Heart left ventricle (tissue), 16 donors: ENCODE results near the gene PGAP6. TPM values are rescaled to one million over a fixed set of nuclear protein-coding genes. Genes with fewer than 3 reads are reported as not detected.

Experiments used
- ATAC-seq, 4 donors: fragments of 200-7000 bp; cut with Tn5 transposase; one replicate each; pipeline ENCODE4 v1.9.1; 2020 to 2022; ENCODE audit warnings: moderate library complexity in 4 of 4, mild to moderate bottlenecking in 3 of 4, moderate number of reproducible peaks in 1 of 4
- DNase-seq, 5 donors: peaks; one replicate each; pipeline ENCODE4 v3.0.0-alpha.2; 2020
- H3K27ac ChIP-seq, 12 donors: fragments of 200-600 bp; sonication (generic) in 4 of 12; one replicate each; pipeline versions ENCODE4 v1.5.0 to v1.8.0; 2016 to 2022; ENCODE audit warnings: mild to moderate bottlenecking in 2 of 12
- H3K27me3 ChIP-seq, 9 donors: fragments of 200-600 bp; sonication (generic) in 2 of 9; one replicate each; pipeline versions ENCODE4 v1.5.1 to v1.8.0; 2016 to 2022; ENCODE audit warnings: mild to moderate bottlenecking in 3 of 9
- H3K36me3 ChIP-seq, 9 donors: fragments of 200-600 bp; sonication (generic) in 2 of 9; one replicate each; pipeline versions ENCODE4 v1.5.0 to v1.8.0; 2018 to 2022; ENCODE audit warnings: mild to moderate bottlenecking in 2 of 9
- H3K4me1 ChIP-seq, 12 donors: fragments of 200-600 bp; sonication (generic) in 4 of 12; one replicate each; pipeline versions ENCODE4 v1.5.0 to v1.8.0; 2016 to 2022; ENCODE audit warnings: mild to moderate bottlenecking in 3 of 12
- H3K4me3 ChIP-seq, 12 donors: fragments of 200-600 bp; sonication (generic) in 4 of 12; one replicate each; pipeline versions ENCODE4 v1.5.0 to v1.8.0; 2017 to 2022; ENCODE audit warnings: mild to moderate bottlenecking in 9 of 12, moderate library complexity in 4 of 12
- H3K9me3 ChIP-seq, 12 donors: fragments of 200-600 bp; sonication (generic) in 4 of 12; one replicate each; pipeline versions ENCODE4 v1.5.0 to v1.8.0; 2016 to 2022; ENCODE audit warnings: mild to moderate bottlenecking in 1 of 12
- POLR2A ChIP-seq, 2 donors: fragments of 450-650 bp; IDR thresholded peaks; one replicate each; pipeline ENCODE4 v1.6.1; 2017; ENCODE audit warnings: antibody characterized with exemption in 2 of 2, mild to moderate bottlenecking in 2 of 2, moderate library complexity in 2 of 2
- WGBS, 4 donors: extraction: QIAGEN DNeasy Blood & Tissue Kit in 2 of 4; methylation state at CpG; one replicate each; pipeline versions ENCODE4 v1.1.5 to v1.1.7; 2013 to 2018; 5-methylcytosine and 5-hydroxymethylcytosine counted together
- intact Hi-C, 10 donors: fragments of 100-400 bp; cut with DNase I; formaldehyde crosslinking; loops; one replicate each; pipeline versions ENCODE4 v1.11.1 to v1.14.2; 2022
- polyA plus RNA-seq, 2 donors: library from polyadenylated mRNA; stranded (reverse); fragments of 200-250 nt; gene quantifications; one replicate each; pipeline ENCODE4 v1.2.3, GENCODE V29; 2013
- total RNA-seq, 9 donors: library from RNA; depleted of rRNA in 2 of 9; stranded (reverse); fragments of >200 nt in 2 of 9; fragmentation: NEBNext Ultra II Directional in 3 of 9; extraction: Animal tissue kit (Norgen Biotek cat#: 25700) in 3 of 9; gene quantifications; one replicate each; pipeline versions ENCODE4 v1.1.0 to v1.2.4, GENCODE V29; 2016 to 2023
- TF ChIP-seq, protein P1 (sequence below), 12 donors: fragments of 200-600 bp; sonication (generic) in 4 of 12; IDR thresholded peaks; one replicate each; pipeline versions ENCODE4 v1.5.0 to v1.8.0; 2018 to 2022; ENCODE audit warnings: antibody characterized with exemption in 12 of 12, mild to moderate bottlenecking in 5 of 12
- donor health status: ischemic (EF 13 %, LVEDD 7.1; RV severe dilation, severe dysfunction).
- donor health status: healthy with polysubstance abuse.
- donor health status: DM: no; HTN: yes; CAD: no.
- donor health status: DM: no; HTN: no; CAD: no.
- donor health status: ischemic (EF 25% LVEDD 6.9; RV normal size, moderate dysfunction).
- donor health status: ischemic (EF 25% LVEDD 5.7; RV mildly dilated, moderate dysfunction).
- donor health status: healthy.
- donor health status: DM: yes; HTN: yes; CAD: no.
- donor health status: ischemic (EF 35%, LVEDD 5.7; RV mildly dilated, moderate dysfunction).
- donor health status: nonischemic (EF 11% LVEDD 7.7; RV severe dilation, severe dysfunction).
- donor health status: DM: yes; HTN: yes; CAD: no.
- donor health status: PGD.
- donor health status: ischemic (EF 29% LVEDD 5.4; RV normal size, mild dysfunction).
- donor health status: nonischemic (EF 23%, LVEDD 6.1; RV moderate dilation, normal function).

Gene PGAP6
- total and polyA plus RNA-seq, 11 donors = 30.1 to 65.3 (median 44.9) TPM

DNA sequence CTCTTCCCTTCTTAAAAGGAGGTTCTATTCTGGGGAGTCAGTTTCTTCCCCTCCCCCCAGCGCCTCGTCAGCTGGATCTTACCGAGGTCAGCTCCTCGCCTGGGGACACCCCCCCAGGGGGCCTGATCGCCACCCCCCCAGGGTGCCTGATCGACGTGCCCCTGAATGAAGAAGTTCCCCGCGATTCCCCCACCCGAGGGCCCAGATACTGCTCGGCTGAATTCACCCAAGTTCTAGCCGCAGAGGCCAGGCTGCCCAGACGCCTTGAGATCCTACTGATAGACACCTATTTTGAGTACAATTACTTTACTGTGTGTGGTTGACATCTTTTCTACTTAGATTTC is 45.1 kb upstream of the PGAP6 start:
- WGBS, 4 donors = 3 to 18% (median 9%) methylated on average over 6 to 13 of the region's 13 CpGs
- H3K9me3 ChIP-seq = no peaks in the 10 kb centered on the region
- peaks cover 0 to 5% (median 0%) of the 10 kb centered on the region in 9 donors for H3K36me3 ChIP-seq
- peak overlapping the region in 5 of 12 donors; percentile 38 to 97 (median 49) for H3K27ac ChIP-seq
- H3K27me3 ChIP-seq = no peaks in the 10 kb centered on the region
- no peak for TF ChIP-seq POLR2A (IDR thresholded peaks at IDR 0.05)
- TF ChIP-seq, protein P1, sequence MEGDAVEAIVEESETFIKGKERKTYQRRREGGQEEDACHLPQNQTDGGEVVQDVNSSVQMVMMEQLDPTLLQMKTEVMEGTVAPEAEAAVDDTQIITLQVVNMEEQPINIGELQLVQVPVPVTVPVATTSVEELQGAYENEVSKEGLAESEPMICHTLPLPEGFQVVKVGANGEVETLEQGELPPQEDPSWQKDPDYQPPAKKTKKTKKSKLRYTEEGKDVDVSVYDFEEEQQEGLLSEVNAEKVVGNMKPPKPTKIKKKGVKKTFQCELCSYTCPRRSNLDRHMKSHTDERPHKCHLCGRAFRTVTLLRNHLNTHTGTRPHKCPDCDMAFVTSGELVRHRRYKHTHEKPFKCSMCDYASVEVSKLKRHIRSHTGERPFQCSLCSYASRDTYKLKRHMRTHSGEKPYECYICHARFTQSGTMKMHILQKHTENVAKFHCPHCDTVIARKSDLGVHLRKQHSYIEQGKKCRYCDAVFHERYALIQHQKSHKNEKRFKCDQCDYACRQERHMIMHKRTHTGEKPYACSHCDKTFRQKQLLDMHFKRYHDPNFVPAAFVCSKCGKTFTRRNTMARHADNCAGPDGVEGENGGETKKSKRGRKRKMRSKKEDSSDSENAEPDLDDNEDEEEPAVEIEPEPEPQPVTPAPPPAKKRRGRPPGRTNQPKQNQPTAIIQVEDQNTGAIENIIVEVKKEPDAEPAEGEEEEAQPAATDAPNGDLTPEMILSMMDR (IDR thresholded peaks at IDR 0.05) = no peak
- ATAC-seq = no peak
- H3K4me3 ChIP-seq = peak overlapping the region; percentile 44 to 86 (median 74)
- H3K4me1 ChIP-seq = peaks cover 0 to 46% (median 29%) of the 10 kb centered on the region in 12 donors
- peak in 1 of 5 donors; percentile 15 for DNase-seq
- intact Hi-C loops = loop anchor here in 1 of 10 donors (10.0 kb wide), 2 partner anchors 98 to 238 kb away; partner anchors contain the start of genes CAPN15 and RHOT2

DNA sequence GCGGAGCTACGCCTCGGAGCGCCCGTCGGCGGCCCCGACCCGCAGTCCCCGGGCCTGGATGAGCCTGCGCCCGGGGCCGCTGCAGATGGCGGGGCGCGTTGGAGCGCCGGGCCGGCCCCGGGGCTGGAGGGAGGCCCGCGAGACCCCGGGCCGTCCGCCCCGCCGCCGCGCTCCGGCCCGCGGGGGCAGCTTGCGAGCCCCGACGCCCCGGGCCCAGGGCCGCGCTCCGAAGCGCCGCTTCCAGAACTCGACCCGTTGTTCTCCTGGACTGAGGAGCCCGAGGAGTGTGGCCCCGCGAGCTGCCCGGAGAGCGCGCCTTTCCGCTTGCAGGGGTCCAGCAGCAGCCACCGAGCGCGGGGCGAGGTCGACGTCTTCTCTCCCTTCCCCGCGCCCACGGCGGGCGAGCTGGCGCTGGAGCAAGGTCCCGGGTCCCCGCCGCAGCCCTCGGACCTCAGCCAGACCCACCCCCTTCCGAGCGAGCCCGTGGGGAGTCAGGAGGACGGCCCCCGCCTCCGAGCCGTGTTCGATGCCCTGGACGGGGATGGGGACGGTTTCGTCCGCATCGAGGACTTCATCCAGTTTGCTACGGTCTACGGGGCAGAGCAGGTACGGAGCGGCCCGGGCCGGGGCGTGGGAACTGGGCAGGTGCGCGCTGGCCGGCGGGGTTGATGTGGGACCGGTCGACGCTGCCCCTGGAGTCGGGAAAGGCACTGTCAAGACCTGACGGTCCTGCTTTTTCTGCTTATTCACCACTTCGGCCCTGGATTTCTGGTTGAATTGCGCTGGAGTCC is 44.5 kb upstream of the PGAP6 start:
- WGBS, 4 donors = 0 to 1% (median 0%) methylated on average over 6 to 97 of the region's 97 CpGs
- Histone ChIP-seq H3K27me3 (no peaks in the 10 kb centered on the region), H3K36me3 (peaks cover 0 to 5% (median 0%) of the 10 kb centered on the region in 9 donors), H3K4me3 (peak overlapping the region; percentile 44 to 86 (median 74)), H3K4me1 (peaks cover 0 to 46% (median 29%) of the 10 kb centered on the region in 12 donors), H3K27ac (peak overlapping the region in 7 of 12 donors; percentile 6 to 97 (median 46)), H3K9me3 (no peaks in the 10 kb centered on the region)
- no peak for ATAC-seq
- TF ChIP-seq POLR2A (IDR thresholded peaks at IDR 0.05) = no peak
- TF ChIP-seq, protein P1 (IDR thresholded peaks at IDR 0.05) = no peak
- intact Hi-C loops = loop anchor here in 1 of 10 donors (10.0 kb wide), 2 partner anchors 98 to 238 kb away; partner anchors contain the start of genes CAPN15 and RHOT2
- DNase-seq = peak in 2 of 5 donors; percentile 27 to 36

GRCh38 chr16:425740-426114 is 43.9 kb upstream of the PGAP6 start:
- Histone ChIP-seq H3K4me1 (peaks cover 0 to 46% (median 29%) of the 10 kb centered on the region in 12 donors), H3K4me3 (peak overlapping the region; percentile 38 to 86 (median 74)), H3K9me3 (no peaks in the 10 kb centered on the region), H3K36me3 (peaks cover 0 to 5% (median 0%) of the 10 kb centered on the region in 9 donors), H3K27me3 (no peaks in the 10 kb centered on the region), H3K27ac (peak overlapping the region; percentile 83 to 99 (median 96))
- TF ChIP-seq POLR2A (IDR thresholded peaks at IDR 0.05) = no peak
- TF ChIP-seq, protein P1 (IDR thresholded peaks at IDR 0.05) = no peak
- 0 to 1% (median 0%) methylated on average over 1 to 63 of the region's 63 CpGs for WGBS, 4 donors
- peak in 1 of 5 donors; percentile 16 for DNase-seq
- intact Hi-C loops = loop anchor here in 2 of 10 donors (1.0 to 10.0 kb wide), 4 partner anchors 23 to 239 kb away; partner anchors contain the start of genes CAPN15 (in 1 of the 2), DECR2 (in 1 of the 2) and RHOT2 (in 1 of the 2)
- peak in 1 of 4 donors; percentile 13 for ATAC-seq
